GM12878 (cell line): Measurements from ENCODE around the gene PDZD2. TPM values are rescaled to one million over a fixed set of nuclear protein-coding genes. Genes with fewer than 3 reads are reported as not detected.
A peak's percentile ranks its signal among the peaks of the same experiment; 100 is the strongest.

Experiments
- BCLAF1 ChIP-seq: fragments of 450-650 bp; IDR thresholded peaks from 2 replicates; pipeline ENCODE4 v1.6.1; 2017; ENCODE audit warnings: antibody characterized with exemption, mild to moderate bottlenecking, moderate library complexity
- BMI1 ChIP-seq: fragments of 450-650 bp; IDR thresholded peaks from 2 replicates; pipeline ENCODE4 v1.6.1; 2016; ENCODE audit warnings: mild to moderate bottlenecking, moderate library complexity, borderline replicate concordance
- CEBPZ ChIP-seq: fragments of 150-350 bp; IDR thresholded peaks from 2 replicates; pipeline ENCODE4 v1.6.1; 2016; ENCODE audit warnings: low read depth, low read length
- CHD1 ChIP-seq: IDR thresholded peaks from 2 replicates; pipeline ENCODE4 v1.6.1; 2012; ENCODE audit warnings: low read depth, low read length, improper control_type of control experiment
- GATAD2B ChIP-seq: fragments of 450-650 bp; conservative IDR thresholded peaks from 2 replicates; pipeline ENCODE4 v1.6.1; 2017; ENCODE audit warnings: low read depth, mild to moderate bottlenecking, moderate library complexity
- HCFC1 ChIP-seq: fragments of 150-350 bp; IDR thresholded peaks from 2 replicates; pipeline ENCODE4 v1.6.1; 2014; ENCODE audit warnings: low read length
- IKZF2 ChIP-seq, 2 experiments: fragments of 450-650 bp; IDR thresholded peaks; 2 replicates each; pipeline ENCODE4 v1.6.1; 2017; ENCODE audit warnings: mild to moderate bottlenecking in 2 of 2, moderate library complexity in 2 of 2
- MAX ChIP-seq: IDR thresholded peaks from 2 replicates; pipeline ENCODE4 v1.6.1; 2012; ENCODE audit warnings: low read depth, low read length, improper control_type of control experiment
- MEF2B ChIP-seq: fragments of 450-650 bp; IDR thresholded peaks from 2 replicates; pipeline ENCODE4 v1.6.1; 2018; ENCODE audit warnings: mild to moderate bottlenecking, moderate library complexity; ENCODE audit not compliant: partially characterized antibody, poor library complexity, severe bottlenecking
- MTA2 ChIP-seq: fragments of 450-650 bp; IDR thresholded peaks from 2 replicates; pipeline ENCODE4 v1.6.1; 2016; ENCODE audit warnings: low read depth, mild to moderate bottlenecking, moderate library complexity
- MXI1 ChIP-seq: fragments of 150-350 bp; IDR thresholded peaks from 2 replicates; pipeline ENCODE4 v1.6.1; 2011; ENCODE audit warnings: low read depth, mild to moderate bottlenecking, inconsistent platforms, low read length, improper control_type of control experiment
- NKRF ChIP-seq: fragments of 450-650 bp; conservative IDR thresholded peaks from 2 replicates; pipeline ENCODE4 v1.6.1; 2017; ENCODE audit warnings: mild to moderate bottlenecking, moderate library complexity
- NR2C2 ChIP-seq: IDR thresholded peaks from 2 replicates; pipeline ENCODE4 v1.6.1; 2011; ENCODE audit warnings: borderline replicate concordance, low read depth; ENCODE audit not compliant: control insufficient read depth, insufficient read length
- PAX5 ChIP-seq: IDR thresholded peaks from 2 replicates; pipeline ENCODE4 v1.6.1; 2011; ENCODE audit warnings: low read depth, low read length, borderline replicate concordance
- SMAD1 ChIP-seq: fragments of 450-650 bp; IDR thresholded peaks from 2 replicates; pipeline ENCODE4 v1.6.1; 2018; ENCODE audit warnings: mild to moderate bottlenecking, low read depth; ENCODE audit not compliant: partially characterized antibody
- SPI1 ChIP-seq: IDR thresholded peaks from 2 replicates; pipeline ENCODE4 v1.6.1; 2011; ENCODE audit warnings: low read depth, mild to moderate bottlenecking, low read length, moderate library complexity, borderline replicate concordance; ENCODE audit not compliant: insufficient read depth
- SREBF1 ChIP-seq: IDR thresholded peaks from 2 replicates; pipeline ENCODE4 v1.6.1; 2012; ENCODE audit warnings: mild to moderate bottlenecking, low read length
- USF1 ChIP-seq: IDR thresholded peaks from 2 replicates; pipeline ENCODE4 v1.6.1; 2011; ENCODE audit warnings: borderline replicate concordance, low read depth, mild to moderate bottlenecking, moderate library complexity, mixed read lengths, low read length; ENCODE audit not compliant: insufficient read depth; ENCODE audit errors: extremely low read length
- YBX1 ChIP-seq: fragments of 450-650 bp; IDR thresholded peaks from 2 replicates; pipeline ENCODE4 v1.6.1; 2016; ENCODE audit warnings: antibody characterized with exemption
- ZNF207 ChIP-seq: fragments of 450-650 bp; IDR thresholded peaks from 2 replicates; pipeline ENCODE4 v1.6.1; 2014; ENCODE audit warnings: antibody characterized with exemption, mild to moderate bottlenecking, borderline replicate concordance
- ZSCAN29 ChIP-seq: fragments of 450-650 bp; IDR thresholded peaks from 2 replicates; pipeline ENCODE4 v1.6.1; 2017; ENCODE audit warnings: mild to moderate bottlenecking, moderate library complexity
- ZZZ3 ChIP-seq: IDR thresholded peaks from 2 replicates; pipeline ENCODE4 v1.6.1; 2011; ENCODE audit warnings: low read depth; ENCODE audit not compliant: control insufficient read depth, insufficient read length
- polyA plus RNA-seq, 11 experiments: library from polyadenylated mRNA; depleted of rRNA in 4 of 11; unstranded in 6 of 11; stranded (reverse) in 5 of 11; fragments of >200 nt; fragmentation: Nextera tagmentation in 4 of 11; fragmentation: Illumina TruSeq in 1 of 11; extraction: Ambion mirVana in 4 of 11; extraction: Trizol in 1 of 11; gene quantifications; 1 replicate in 1 of 11; 2 replicates in 10 of 11; pipeline versions ENCODE4 v1.2.1 to v1.2.3, GENCODE V29; 2011 to 2016; ENCODE audit warnings: inconsistent platforms in 2 of 11, missing spikeins in 2 of 11, low read depth in 1 of 11
- total RNA-seq, 4 experiments: library from RNA; depleted of rRNA in 3 of 4; stranded (reverse); fragments of >200 nt in 3 of 4; fragmentation: Illumina TruSeq in 1 of 4; extraction: Trizol in 1 of 4; gene quantifications; 2 replicates each; pipeline versions ENCODE4 v1.2.1 to v1.2.3, GENCODE V29; 2013 to 2021

The PDZD2 gene
- total and polyA plus RNA-seq, 10 of the 15 experiments (the other 5 are each of a cell fraction or from before 2014, with no cell fraction given) = 0.01 to 0.58 (median 0.29) TPM; not detected in 3

GRCh38 chr5:31770998-31771397 lies 132.1 kb downstream of the PDZD2 start (continued):
- TF ChIP-seq SMAD1 (no peak), BCLAF1 (no peak), ZZZ3 (no peak), NKRF (no peak), YBX1 (no peak), USF1 (no peak), GATAD2B (no peak), CEBPZ (no peak), NR2C2 (no peak), ZNF207 (no peak), PAX5 (no peak), MEF2B (peak; percentile 44), MAX (no peak), IKZF2 (IDR thresholded peaks at IDR 0.05) (no peak; a peak in 1 of 4 replicates), CHD1 (no peak), ZSCAN29 (no peak), MTA2 (no peak), MXI1 (no peak), BMI1 (no peak), SREBF1 (no peak), SPI1 (no peak), HCFC1 (no peak)
